ENCODE results near the gene ELP4.

ELP4 gene

DNA sequence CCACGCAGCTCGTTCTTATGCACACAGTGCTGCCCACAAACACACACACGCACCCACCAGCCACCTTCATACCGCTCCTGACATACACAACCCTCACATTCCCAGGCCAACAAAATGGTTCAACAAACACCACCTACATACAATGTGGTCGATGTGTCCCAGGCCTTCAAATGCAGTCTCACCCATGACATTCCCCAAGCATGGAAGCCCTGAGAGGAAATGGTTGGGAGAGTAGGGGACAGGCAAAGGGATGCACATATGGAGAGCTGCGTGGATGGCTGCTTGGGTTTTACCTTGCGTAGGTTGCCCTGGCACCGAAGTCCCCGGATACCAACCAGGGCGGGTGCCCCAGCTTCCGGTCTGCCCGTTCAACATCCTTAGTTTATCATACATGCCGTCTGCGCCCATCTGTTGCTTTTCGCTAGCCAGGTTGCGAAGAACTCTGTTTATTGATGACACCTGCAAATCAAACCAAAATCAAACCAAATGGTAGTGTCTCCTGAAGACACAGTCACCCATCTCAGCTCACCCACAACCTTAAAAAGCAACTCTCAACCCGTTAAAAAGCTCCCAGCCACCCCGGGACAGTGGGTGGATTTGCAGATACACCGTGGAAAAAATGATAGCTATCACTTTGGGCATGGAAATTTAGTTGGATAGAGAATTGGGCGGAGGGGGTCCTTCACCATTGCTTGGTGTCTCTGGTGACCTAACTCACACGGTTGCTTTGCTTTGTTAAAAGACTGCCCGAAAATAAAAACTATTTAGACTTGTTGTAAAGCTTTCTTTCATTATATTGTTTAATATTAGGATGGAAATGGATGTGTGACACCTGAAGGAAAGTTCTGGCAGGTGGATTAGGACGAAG, 291.1 kb downstream of the ELP4 start:
- DNase-seq (ENCODE audit: low spot score): no peak

GRCh38 chr11:31801298-31801702, 291.7 kb downstream of the ELP4 start:
- DNase-seq (ENCODE audit: low spot score): no peak

- DNase-seq (ENCODE audit: low spot score): no peak
These were observed 292.5 kb downstream of the ELP4 start for GRCh38 chr11:31802000-31802551.

DNA sequence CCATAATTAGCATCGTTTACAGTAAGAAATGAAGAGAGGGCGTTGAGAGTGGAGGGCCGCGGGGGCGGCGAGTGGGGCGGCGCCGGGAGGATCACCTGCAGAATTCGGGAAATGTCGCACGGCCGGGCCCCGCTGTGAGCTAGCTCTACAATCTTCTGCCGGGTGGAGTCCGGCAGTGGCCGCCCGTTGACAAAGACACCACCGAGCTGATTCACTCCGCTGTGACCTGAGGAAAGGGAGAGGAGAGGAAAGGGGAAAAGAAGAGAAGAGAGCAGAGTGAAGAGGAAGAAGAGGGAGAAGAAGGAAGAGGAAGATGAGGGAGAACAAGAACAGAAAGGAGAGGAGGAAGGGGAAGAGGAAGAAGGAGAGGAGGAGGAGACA, 293.0 kb downstream of the ELP4 start:
- no peak for DNase-seq (ENCODE audit: low spot score)

DNA sequence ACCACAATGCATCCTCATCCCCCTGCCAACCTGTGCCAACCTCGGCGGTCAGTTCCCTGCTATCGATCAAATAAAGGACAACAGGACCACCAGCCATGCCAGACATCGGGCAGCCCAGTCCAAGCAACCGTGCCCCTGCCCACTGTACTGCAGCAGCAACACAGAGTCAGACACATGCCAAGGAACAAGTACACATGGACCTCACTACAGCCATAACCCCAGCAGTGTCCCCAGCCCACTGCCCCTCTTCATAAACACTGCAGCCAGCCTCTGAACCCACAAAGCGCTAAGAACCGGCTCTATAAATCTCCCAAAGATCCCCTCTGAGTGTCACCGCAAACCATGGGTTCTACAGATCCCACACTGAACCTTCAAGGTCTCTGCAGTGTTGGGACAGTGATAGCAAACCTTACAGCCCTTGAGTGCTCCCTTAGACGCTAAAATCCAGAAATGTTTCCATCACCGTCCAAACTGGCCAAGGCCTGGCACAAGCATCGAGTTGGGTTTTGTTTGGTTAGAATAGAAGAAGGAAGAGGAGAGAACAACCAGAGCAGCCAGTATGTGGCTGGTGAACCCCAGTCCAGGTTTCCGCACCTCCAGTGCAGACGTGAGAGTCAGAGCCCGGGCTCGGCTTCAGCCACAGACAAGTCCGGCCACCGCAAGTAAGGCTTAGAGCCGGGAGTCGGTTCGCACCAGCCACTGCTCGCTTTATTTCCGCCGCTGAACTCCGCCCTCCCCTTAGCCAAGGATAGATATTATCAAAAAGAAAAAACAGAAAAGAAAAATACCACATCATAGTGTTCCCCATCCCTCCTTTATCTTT, 293.6 kb downstream of the ELP4 start:
- no peak for DNase-seq (ENCODE audit: low spot score)

DNA sequence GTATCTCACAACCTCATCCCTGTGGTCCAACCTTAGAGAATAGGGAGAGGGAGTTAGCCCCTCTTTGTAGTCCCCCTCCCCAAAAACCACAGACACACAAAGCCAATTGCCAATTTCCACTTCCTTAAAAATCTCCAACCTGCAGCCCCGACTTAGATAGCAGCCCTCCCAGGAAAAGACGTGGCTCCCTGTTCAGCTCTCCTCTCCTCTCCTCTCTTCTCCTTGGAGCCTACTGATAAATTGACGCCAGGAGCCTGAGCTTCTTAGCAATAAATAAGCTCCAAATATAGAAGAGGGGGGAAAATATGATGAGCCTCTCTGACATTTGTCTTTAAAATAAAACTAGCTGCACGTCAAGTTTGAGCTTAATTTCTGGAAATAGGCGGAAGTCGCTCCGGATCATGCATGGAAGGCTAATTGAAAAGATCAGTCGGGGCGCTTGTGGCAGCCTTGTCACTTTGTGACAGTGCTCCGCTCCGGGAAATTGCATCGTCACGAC, 294.3 kb downstream of the ELP4 start:
- no peak for DNase-seq (ENCODE audit: low spot score)

- peak; percentile 28 for DNase-seq (ENCODE audit: low spot score)
These were observed 294.9 kb downstream of the ELP4 start for GRCh38 chr11:31804312-31805036.

GRCh38 chr11:31805037-31805628, 295.6 kb downstream of the ELP4 start:
- no peak for DNase-seq (ENCODE audit: low spot score)

- no peak for DNase-seq (ENCODE audit: low spot score)
These were observed 296.1 kb downstream of the ELP4 start for GRCh38 chr11:31805629-31806185.

DNA sequence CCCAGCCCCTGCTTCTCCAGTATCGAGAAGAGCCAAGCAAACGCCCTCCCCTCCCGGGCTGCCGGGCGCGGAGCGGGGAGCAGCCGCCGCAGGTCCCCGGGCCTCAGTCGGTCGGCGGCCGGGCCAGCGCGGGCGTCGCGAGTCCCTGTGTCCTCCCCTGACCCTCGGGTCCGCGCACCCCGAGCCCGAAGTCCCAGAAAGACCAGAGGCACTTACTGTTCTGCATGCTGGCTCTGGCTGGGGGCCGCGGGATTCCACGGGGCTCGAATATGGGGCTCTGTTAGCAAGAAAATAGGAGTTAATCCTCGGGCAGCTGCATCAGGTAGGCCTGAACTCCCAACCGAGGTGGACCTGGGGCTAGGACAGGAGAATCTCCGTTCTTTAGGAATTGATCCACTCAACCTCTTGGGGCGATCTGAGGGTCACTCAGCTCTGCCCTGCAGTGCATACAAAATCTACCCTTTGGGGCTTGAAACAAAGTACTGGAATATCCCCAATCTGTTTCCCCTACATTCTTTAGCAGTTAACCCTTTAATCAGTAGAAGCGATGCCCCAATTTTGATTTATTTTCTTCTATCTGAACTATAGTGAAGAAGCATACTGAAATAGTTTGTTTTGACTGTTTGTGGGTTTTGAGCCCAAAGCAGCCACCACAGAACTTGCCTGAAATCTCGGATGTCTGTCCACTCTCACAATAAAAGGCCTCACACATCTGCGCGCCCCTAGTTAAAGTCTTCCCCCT, 296.8 kb downstream of the ELP4 start:
- no peak for DNase-seq (ENCODE audit: low spot score)

- no peak for DNase-seq (ENCODE audit: low spot score)
These were observed 297.6 kb downstream of the ELP4 start for GRCh38 chr11:31806928-31807798.

GRCh38 chr11:31807799-31808667, 298.5 kb downstream of the ELP4 start:
- DNase-seq (ENCODE audit: low spot score): no peak

GRCh38 chr11:31808721-31809540, 299.4 kb downstream of the ELP4 start:
- peak; percentile 14 for DNase-seq (ENCODE audit: low spot score)

GRCh38 chr11:31809541-31809856, 299.9 kb downstream of the ELP4 start:
- DNase-seq (ENCODE audit: low spot score): no peak

DNA sequence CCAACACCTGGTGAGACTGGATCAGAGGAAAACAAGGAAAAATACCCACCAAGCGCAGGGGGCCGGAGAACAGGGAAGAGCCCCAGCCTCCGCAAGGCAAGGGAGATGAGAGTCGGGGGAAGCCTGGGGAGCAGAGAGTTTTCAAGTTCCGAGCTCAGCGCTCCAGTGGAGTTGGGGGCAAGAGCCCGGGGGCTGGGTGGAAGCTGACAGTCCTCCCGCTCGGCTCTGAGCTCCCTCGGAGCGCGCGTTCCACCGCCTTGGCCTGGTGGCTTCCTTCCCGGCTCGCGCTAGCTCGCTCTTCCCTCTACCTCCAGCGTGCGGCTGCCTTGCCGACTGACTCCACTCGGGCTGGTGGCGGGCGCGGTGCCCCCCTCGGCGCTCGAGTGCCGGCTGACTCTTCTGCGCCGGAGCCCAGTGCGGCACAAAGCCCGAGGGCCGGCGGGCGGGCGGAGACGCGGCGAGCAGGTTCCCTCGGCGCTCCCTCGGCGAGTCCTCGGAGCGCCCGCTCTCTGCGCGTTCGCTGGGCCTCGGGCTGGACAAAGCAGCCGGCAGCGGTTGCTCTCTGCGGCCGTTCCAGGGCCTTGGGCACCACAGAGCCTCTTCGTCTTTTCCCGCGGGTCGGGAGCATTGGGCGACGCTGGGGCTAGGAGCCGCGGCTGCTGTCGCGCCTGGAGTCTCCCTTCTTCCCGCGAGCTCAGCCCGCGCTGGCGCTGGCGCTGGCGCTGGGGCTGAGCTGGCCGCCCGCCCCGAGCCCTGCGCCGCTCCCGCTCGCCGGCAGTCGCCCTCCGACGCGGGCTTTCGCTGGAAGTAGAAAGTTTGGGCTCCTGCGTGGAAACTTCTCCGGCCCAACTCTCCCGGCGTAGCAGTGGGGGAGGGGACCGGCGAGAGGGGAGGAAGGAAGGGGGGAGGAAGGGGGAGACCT, 300.6 kb downstream of the ELP4 start:
- DNase-seq (ENCODE audit: low spot score): peak; percentile 48

DNA sequence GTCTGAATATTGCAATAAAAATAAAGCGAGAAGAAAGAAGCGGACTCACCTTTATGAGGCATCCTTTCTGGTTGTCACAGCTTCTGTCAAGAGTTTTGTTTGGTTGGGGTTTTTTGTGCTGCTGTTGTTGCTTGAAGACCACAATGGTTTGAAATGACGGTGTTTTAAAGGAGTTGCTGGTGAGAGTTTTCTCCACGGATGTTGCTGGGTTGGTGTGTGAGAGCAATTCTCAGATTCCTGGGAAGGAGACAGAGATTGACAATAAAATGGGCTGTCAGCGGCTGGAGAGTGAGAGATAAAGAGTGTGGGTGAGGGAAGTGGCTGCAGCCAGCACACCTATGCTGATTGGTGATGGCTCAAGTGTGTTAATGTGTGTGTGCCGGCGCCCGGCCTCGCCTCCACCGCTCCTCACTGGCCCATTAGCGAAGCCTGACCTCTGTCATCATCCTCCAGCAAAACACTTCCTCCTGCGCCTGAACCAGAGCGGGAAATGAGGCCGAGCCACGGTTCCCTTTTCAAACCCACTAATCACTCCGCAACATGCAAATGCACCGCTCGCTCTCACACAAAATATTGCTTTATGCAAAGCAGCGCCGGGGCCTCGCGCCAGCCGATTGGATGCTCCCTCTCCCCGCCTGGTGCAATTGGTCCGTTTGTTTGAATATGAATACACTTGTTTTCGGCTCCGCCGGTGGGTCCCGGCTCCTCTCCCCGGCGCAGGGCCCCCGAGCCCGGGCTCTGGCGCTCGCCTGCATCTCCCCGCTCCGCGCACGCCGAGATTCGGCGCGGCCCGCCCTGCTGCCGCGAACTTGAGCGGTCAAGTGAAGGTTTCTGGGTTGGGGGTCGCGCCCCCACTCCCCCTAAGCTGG, 301.4 kb downstream of the ELP4 start, which contains the start of gene PAX6:
TSS of gene PAX6 (minus strand) at position 544 of the 869 bp plus-strand sequence. CDS start 4,911 bp downstream, outside the sequence.
- DNase-seq (ENCODE audit: low spot score): peak; percentile 97

All from kidney tubule cell (primary cell).